IMR-90 (cell line): ENCODE measurements around the gene MAFB. TPM values are rescaled to one million over a fixed set of nuclear protein-coding genes. Genes with fewer than 3 reads are reported as not detected.
"Not testable (repeated sequence)": the region's sequence is repeated elsewhere in the genome, so short reads cannot be mapped to it uniquely, and the experiment has no call there.

Experiments
- ATAC-seq: fragments of 200-7000 bp; cut with Tn5 transposase; 2 replicates; pipeline ENCODE4 v1.9.1; 2020; ENCODE audit warnings: low read depth, mild to moderate bottlenecking, moderate library complexity
- BruUV-seq: library from RNA; stranded (reverse); fragments of 400-500 nt; replicated peaks from 2 replicates; lab custom pipeline; 2021; lab: Mats Ljungman, UMichigan
- CTCF ChIA-PET: fragments of 300-600 bp; formaldehyde crosslinking; extraction: SDS; loops from one replicate; lab custom pipeline; 2021; ENCODE audit warnings: antibody characterized with exemption; lab: Yijun Ruan, JAX
- POLR2A ChIA-PET: fragments of 300-600 bp; sonication (Branson Sonifier 250); formaldehyde crosslinking; loops from one replicate; lab custom pipeline; 2022; ENCODE audit warnings: antibody characterized with exemption; ENCODE audit not compliant: unreplicated experiment; lab: Charles Lee
- DNase-seq: peaks from one replicate; pipeline ENCODE4 v3.0.0; 2013
- H2AFZ ChIP-seq: replicated peaks from 2 replicates; pipeline ENCODE3; 2013; ENCODE audit warnings: low read length, mild to moderate bottlenecking; ENCODE audit not compliant: poor library complexity
- H2AK5ac ChIP-seq: 2 replicates; pipeline ENCODE4 v1.6.1; 2013; ENCODE audit warnings: low read depth, low read length, inconsistent platforms
- H2AK9ac ChIP-seq: replicated peaks from 2 replicates; pipeline ENCODE3; 2013; ENCODE audit warnings: mild to moderate bottlenecking, low read depth, low read length, moderate library complexity; ENCODE audit not compliant: poor library complexity
- H2BK120ac ChIP-seq: 2 replicates; pipeline ENCODE4 v1.6.1; 2013; ENCODE audit warnings: low read depth, low read length, inconsistent platforms
- H2BK15ac ChIP-seq: 3 replicates; pipeline ENCODE4 v1.6.1; 2013; ENCODE audit warnings: low read depth, low read length, inconsistent platforms
- H2BK20ac ChIP-seq: 2 replicates; pipeline ENCODE4 v1.6.1; 2013; ENCODE audit warnings: low read depth, mild to moderate bottlenecking, inconsistent platforms, low read length, moderate library complexity
- H2BK5ac ChIP-seq: 2 replicates; pipeline ENCODE4 v1.6.1; 2013; ENCODE audit warnings: mild to moderate bottlenecking, low read depth, low read length, inconsistent platforms; ENCODE audit not compliant: poor library complexity, severe bottlenecking
- H3K14ac ChIP-seq: replicated peaks from 2 replicates; pipeline ENCODE4 v1.6.1; 2013; ENCODE audit warnings: low read depth, low read length, inconsistent platforms
- H3K18ac ChIP-seq: 2 replicates; pipeline ENCODE4 v1.6.1; 2013; ENCODE audit warnings: low read depth, low read length, control low read depth
- H3K23ac ChIP-seq: 2 replicates; pipeline ENCODE4 v1.6.1; 2013; ENCODE audit warnings: low read depth, low read length, inconsistent platforms
- H3K27ac ChIP-seq: 2 replicates; pipeline ENCODE4 v1.5.1; 2013; ENCODE audit warnings: mild to moderate bottlenecking, control low read depth, low read length; ENCODE audit not compliant: insufficient read depth
- H3K27me3 ChIP-seq: 2 replicates; pipeline ENCODE4 v1.6.1; 2013; ENCODE audit warnings: low read length; ENCODE audit not compliant: control insufficient read depth, insufficient read depth
- H3K36me3 ChIP-seq: 2 replicates; pipeline ENCODE4 v1.6.1; 2013; ENCODE audit warnings: low read length, mixed read lengths; ENCODE audit not compliant: control insufficient read depth, insufficient read depth
- H3K4ac ChIP-seq: 2 replicates; pipeline ENCODE4 v1.6.1; 2013; ENCODE audit warnings: low read depth, low read length, inconsistent platforms
- H3K4me1 ChIP-seq: 2 replicates; pipeline ENCODE4 v1.6.1; 2013; ENCODE audit warnings: low read length, mixed read lengths; ENCODE audit not compliant: control insufficient read depth, insufficient read depth
- H3K4me2 ChIP-seq: 2 replicates; pipeline ENCODE4 v1.6.1; 2013; ENCODE audit warnings: low read depth, mild to moderate bottlenecking, control low read depth, low read length, moderate library complexity
- H3K4me3 ChIP-seq: 2 replicates; pipeline ENCODE4 v1.5.1; 2013; ENCODE audit warnings: low read depth, mild to moderate bottlenecking, control low read depth, low read length, moderate library complexity; ENCODE audit not compliant: insufficient read depth
- H3K56ac ChIP-seq: 2 replicates; pipeline ENCODE4 v1.6.1; 2013; ENCODE audit warnings: low read length, inconsistent platforms; ENCODE audit not compliant: insufficient read depth; ENCODE audit errors: extremely low read depth
- H3K79me1 ChIP-seq, 2 experiments: 2 replicates each; pipeline ENCODE4 v1.6.1; 2013; ENCODE audit warnings: low read length in 2 of 2, inconsistent platforms in 1 of 2, low read depth in 1 of 2
- H3K9ac ChIP-seq: 2 replicates; pipeline ENCODE4 v1.6.1; 2013; ENCODE audit warnings: low read depth, low read length, control low read depth
- H3K9me1 ChIP-seq: 2 replicates; pipeline ENCODE4 v1.6.1; 2013; ENCODE audit warnings: low read length, inconsistent platforms; ENCODE audit not compliant: insufficient read depth
- H3K9me3 ChIP-seq: 2 replicates; pipeline ENCODE4 v1.6.1; 2013; ENCODE audit warnings: low read length; ENCODE audit not compliant: control insufficient read depth, insufficient read depth
- H4K20me1 ChIP-seq: 2 replicates; pipeline ENCODE4 v1.6.1; 2013; ENCODE audit warnings: low read length, inconsistent platforms; ENCODE audit not compliant: insufficient read depth
- H4K5ac ChIP-seq: 2 replicates; pipeline ENCODE4 v1.6.1; 2013; ENCODE audit warnings: mild to moderate bottlenecking, low read depth, low read length, control low read depth
- H4K8ac ChIP-seq, 2 experiments: 2 replicates each; pipeline ENCODE4 v1.6.1; 2013; ENCODE audit warnings: low read depth in 2 of 2, low read length in 2 of 2, control low read depth in 1 of 2, inconsistent platforms in 1 of 2
- H4K91ac ChIP-seq: 2 replicates; pipeline ENCODE4 v1.6.1; 2013; ENCODE audit warnings: low read depth, low read length, inconsistent platforms; ENCODE audit not compliant: insufficient read depth
- BHLHE40 ChIP-seq: fragments of 150-350 bp; IDR thresholded peaks from 2 replicates; pipeline ENCODE4 v1.6.1; 2016; ENCODE audit warnings: mild to moderate bottlenecking, low read depth, low read length
- CEBPB ChIP-seq: IDR thresholded peaks from 2 replicates; pipeline ENCODE4 v1.6.1; 2012; ENCODE audit warnings: low read depth, low read length, improper control_type of control experiment
- CTCF ChIP-seq: conservative IDR thresholded peaks from 2 replicates; pipeline ENCODE4 v1.5.1; 2012; ENCODE audit warnings: mild to moderate bottlenecking, low read depth, low read length, improper control_type of control experiment
- FOS ChIP-seq: fragments of 150-350 bp; IDR thresholded peaks from 2 replicates; pipeline ENCODE4 v1.6.1; 2016; ENCODE audit warnings: low read depth, low read length
- RFX5 ChIP-seq: IDR thresholded peaks from 2 replicates; pipeline ENCODE4 v1.8.0; 2012; ENCODE audit warnings: low read depth, mild to moderate bottlenecking, low read length, moderate library complexity
- WGBS, 2 experiments: methylation state at CpG; one replicate each; pipeline versions ENCODE4 v1.1.5 to v1.1.7; 2013; ENCODE audit warnings: missing lambda C conversion rate in 2 of 2; ENCODE audit not compliant: insufficient read length in 1 of 2; ENCODE audit errors: extremely low coverage in 2 of 2; 5-methylcytosine and 5-hydroxymethylcytosine counted together
- dilution Hi-C: fragments of 300-500 bp; cut with HindIII; formaldehyde crosslinking; loops from one replicate; pipeline ENCODE4 v1.14.3; 2018; ENCODE audit warnings: low sequenced_read_pairs; ENCODE audit not compliant: unreplicated experiment
- in situ Hi-C: fragments of 300-500 bp; cut with MboI; formaldehyde crosslinking; loops from 3 replicates; pipeline ENCODE4 v1.14.3; 2019; ENCODE audit warnings: low sequenced_read_pairs, inconsistent platforms, mixed read lengths
- intact Hi-C: fragments of 100-400 bp; cut with micrococcal nuclease; formaldehyde crosslinking; loops from 2 replicates; pipeline ENCODE4 v1.10.0; 2022
- polyA plus RNA-seq, 3 experiments: library from polyadenylated mRNA; depleted of rRNA; stranded (reverse); fragments of >200 nt; gene quantifications; 2 replicates each; pipeline ENCODE4 v1.2.3, GENCODE V29; 2012; ENCODE audit warnings: low replicate concordance in 1 of 3
- total RNA-seq: library from RNA; depleted of rRNA; stranded (reverse); fragments of >200 nt; gene quantifications from 2 replicates; pipeline ENCODE4 v1.2.3, GENCODE V29; 2012

Gene MAFB
- total and polyA plus RNA-seq, 2 of the 4 experiments (the other 2 are of a cell fraction), result 0.07 TPM; not detected in 1

DNA sequence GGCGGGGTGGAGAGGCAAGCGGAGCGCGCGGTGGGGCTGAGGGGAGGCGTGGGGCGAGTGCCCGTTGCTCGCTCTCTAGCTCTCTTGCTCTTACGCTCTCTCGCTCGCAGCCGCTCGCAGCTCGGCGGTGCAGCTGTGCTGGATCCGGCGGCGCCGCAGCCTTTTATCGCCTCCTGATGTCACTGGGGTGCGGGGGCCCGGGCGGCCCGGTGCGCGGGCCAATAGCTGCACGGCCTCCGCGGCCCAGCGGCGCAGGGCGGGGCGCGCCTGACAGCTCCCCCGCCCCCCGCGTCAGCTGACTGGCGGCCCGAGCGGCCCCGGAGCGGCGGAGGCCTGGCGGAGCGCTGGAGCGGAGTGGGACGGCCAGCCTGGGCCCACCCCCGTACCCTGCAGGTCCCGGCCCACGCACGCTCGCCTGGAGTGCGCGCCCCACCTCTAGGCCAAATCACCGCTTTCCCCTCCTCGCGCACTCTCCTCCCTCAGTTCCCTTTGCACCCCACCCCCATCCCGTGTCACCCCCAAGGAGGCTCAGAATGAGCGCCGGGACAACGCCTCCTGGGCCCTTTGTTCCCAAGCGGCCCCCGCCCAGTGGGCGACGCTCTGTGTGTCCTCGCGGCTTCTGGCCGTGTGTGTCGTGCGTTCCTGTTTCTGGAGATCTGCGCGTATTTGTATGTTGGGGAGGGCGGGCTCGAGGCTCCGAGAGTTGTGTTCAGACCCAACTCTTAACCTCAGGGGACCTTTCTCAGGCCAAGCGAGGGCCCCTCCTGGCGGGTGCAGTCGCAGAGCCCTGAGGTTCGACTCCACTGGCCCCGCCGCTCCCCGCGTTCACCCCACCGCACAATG, at the start of gene MAFB (continued):
- TF ChIP-seq CTCF (no peak), RFX5 (no peak), CEBPB (no peak), BHLHE40 (0 out of 2 replicates have a peak, but pooled peaks have one; percentile 4), FOS (no peak)

DNA sequence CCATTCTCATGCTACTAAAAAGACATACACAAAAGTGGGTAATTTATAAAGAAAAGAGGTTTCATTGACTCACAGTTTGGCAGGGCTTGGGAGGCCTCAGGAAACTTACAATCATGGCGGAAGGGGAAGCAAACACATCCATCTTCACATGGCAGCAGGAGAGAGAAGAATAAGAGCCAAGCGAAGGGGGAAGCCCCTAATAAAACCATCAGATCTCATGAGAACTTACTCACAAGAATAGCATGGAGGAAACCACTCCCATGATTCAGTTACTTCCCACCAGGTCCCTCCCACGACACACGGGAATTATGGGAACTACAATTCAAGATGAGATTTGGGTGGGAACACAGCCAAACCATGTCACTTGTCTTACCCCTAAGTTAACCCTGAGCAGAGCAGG, 47.4 kb upstream of the MAFB start:
- in situ Hi-C loops, H3K36me3 ChIP-seq, POLR2A ChIA-PET: not testable (repeated sequence)

More for the DNA sequence above, 47.4 kb upstream of the MAFB start:
- H3K79me1 ChIP-seq, dilution Hi-C loops, H3K9ac ChIP-seq, H3K4me2 ChIP-seq, ATAC-seq, H3K27me3 ChIP-seq, H3K23ac ChIP-seq, H4K91ac ChIP-seq, H4K8ac ChIP-seq, H2BK5ac ChIP-seq, H2BK120ac ChIP-seq, H2BK20ac ChIP-seq, H3K27ac ChIP-seq, BruUV-seq, intact Hi-C loops, H2BK15ac ChIP-seq, H4K20me1 ChIP-seq, H3K14ac ChIP-seq, H3K4me1 ChIP-seq, H3K4ac ChIP-seq, H2AFZ ChIP-seq, H2AK9ac ChIP-seq, H3K4me3 ChIP-seq, CTCF ChIA-PET, H3K9me3 ChIP-seq, H3K18ac ChIP-seq, H3K9me1 ChIP-seq, H2AK5ac ChIP-seq, H3K56ac ChIP-seq, H4K5ac ChIP-seq, DNase-seq: not testable (repeated sequence)
- no CpG with 5 or more reads among the region's 4 CpGs for WGBS, 2 experiments
